GM19467 (cell line): ENCODE data around the gene IRF8.

Experiments
- ATAC-seq: cut with Tn5 transposase; IDR thresholded peaks from one replicate; pipeline ENCODE4 v1.9.1; 2021; ENCODE audit warnings: mild to moderate bottlenecking, moderate library complexity; ENCODE audit not compliant: unreplicated experiment

Gene IRF8

GRCh38 chr16:85954927-85955519, 56.1 kb downstream of the IRF8 start:
- ATAC-seq = no peak

DNA sequence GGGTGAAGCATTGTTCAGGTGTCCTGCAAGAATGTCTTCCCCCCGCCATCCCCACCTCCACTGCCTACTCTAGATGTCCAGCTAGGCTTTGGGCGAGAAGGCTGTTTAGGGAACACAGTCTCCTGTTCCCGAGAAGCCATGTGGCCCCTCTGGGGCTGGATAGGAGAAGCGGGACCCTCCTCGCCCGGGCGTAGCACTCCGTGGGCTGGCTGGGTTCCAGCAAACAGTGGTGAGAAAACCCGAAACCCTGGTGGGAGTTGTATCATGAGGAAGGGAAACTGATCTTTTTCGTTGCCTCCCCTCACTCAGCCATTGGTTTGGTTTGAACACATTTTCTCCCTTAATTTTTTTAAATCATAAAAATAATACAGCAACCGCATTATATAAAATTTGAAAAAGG, 56.6 kb downstream of the IRF8 start:
- ATAC-seq = no peak

- no peak for ATAC-seq
Measured at GRCh38 chr16:85956426-85956825, 57.5 kb downstream of the IRF8 start.

- no peak for ATAC-seq
Measured at GRCh38 chr16:85958731-85959130, 59.8 kb downstream of the IRF8 start.

- no peak for ATAC-seq
Measured at GRCh38 chr16:85959686-85960085, 60.7 kb downstream of the IRF8 start.

DNA sequence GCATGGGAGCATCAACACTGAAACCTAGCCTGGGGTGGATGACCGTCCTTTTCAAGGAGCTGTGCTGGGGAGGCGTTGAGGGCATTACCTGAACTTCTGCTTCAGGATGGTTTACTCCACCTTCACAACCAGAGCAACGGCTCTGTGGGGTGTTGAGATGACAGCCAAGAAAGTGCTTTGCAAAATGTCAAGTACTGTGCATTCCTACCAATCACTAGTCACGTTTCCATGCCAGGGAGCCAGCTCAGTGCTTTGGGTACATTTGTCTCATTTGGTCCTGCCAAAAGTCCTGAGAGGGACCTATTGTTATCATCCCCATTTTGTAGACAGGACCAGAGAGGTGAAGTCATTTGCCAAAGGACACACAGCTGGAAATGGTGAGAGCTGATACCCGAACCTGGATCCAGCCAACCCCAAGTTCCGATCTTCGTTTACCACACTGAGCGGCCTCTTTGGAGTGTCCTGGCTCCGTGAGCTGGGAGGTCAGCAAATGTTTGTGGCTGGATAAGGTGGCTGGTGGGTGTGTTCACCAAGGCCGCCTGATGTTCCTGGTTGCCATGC, 61.6 kb downstream of the IRF8 start:
- no peak for ATAC-seq

GRCh38 chr16:85961988-85962915, 63.3 kb downstream of the IRF8 start:
- ATAC-seq = no peak

DNA sequence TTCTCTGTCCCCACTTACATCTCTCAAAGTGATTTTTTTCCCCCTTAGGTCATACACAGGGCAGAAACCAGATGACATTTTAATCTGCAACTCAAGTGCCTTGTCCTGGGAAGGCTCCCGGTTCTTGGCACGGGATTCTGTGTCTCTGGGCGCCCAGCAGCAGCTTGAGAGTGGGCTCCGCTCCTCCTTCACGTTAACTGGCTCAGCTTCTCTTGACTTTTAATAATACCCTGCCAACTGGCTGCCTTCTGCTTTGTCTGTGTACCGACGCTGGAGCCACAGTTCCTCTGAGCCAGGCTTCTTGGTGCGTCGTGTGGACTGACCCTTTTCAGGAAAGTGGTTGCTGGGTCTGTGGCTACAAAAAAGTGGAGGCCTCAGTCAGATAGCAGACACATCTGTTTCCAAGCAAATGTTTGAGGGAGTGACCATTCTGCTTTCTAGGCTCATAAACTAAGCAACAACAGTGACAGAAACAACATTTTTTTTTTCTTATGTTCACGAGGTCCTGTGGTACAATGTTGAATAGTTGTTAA, 64.9 kb downstream of the IRF8 start:
- ATAC-seq = no peak

GRCh38 chr16:85965125-85965524, 66.2 kb downstream of the IRF8 start:
- no peak for ATAC-seq

DNA sequence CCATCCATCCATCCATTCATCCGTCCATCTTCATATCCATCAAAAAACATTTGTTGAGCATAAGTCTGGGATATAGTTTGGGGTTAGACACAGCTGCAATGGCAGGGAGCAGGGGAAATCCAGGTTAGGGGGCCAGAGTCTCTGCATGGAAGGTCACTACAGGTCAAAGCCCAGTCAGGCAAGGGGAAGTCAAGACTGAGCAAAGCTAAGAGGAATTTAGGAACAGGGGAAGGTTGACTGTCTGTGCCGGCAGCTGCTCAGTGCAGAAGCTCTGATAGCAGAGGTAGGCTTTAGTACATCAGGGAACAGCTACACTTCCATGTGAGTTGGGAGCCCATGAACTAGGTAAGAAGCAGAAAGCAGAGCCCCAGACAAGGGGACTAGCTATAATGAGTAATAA, 68.1 kb downstream of the IRF8 start:
- no peak for ATAC-seq

- ATAC-seq = no peak
Measured at GRCh38 chr16:85968041-85968920, 69.3 kb downstream of the IRF8 start.

GRCh38 chr16:85969159-85969558, 70.2 kb downstream of the IRF8 start:
- no peak for ATAC-seq

DNA sequence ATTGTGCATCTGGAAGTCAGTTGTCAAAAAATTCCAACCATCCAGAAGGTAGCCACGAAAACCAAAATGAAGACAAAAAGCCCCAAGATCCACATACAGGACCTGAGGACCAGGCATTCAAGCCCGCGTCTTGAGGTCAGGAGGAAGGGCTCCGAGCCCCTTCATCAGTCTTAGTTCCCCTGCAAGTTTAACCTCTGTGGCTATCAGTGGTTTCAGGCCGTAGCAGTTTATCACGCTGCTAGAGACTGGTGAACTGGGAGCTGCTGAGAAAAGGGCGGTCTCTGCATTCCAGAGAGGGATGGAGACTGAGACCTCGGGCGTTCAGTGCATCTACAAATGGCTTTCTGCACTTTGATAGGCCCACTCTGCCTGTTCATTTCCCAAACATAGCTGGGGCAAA, 70.6 kb downstream of the IRF8 start:
- ATAC-seq = no peak

DNA sequence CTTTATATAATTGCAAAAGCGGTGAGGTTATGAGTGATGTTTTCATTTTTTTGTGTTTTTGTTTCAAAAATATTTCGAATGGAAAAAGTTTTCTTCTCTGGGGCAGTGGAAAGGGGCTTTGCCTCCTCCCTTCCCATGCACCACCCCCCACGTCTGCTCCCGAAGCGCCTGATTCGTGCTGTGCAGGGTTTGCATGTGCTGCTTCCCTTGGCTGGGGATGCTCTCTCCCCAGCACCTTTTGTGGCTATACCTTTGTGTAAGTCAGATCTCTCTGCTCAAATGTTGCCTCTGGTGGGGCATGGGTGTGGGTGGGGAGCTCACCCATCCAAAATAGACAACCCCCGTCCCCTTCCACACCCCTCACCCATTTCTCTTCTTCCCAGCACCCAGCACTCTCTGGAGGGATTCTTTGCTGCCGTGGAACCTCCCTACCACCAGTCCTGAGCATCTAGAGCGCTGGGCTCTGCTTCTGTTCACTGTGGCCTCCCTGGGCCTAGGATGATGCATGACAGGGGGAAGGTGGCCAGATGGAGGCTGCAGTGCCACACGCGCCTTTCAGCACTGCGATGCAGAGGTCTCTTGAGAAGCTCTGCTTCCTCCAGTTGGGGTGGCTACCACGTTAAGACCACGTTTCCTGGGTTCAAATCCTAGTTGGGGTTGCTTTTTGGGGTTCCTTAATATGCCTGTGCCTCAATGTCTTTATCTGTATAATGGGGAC, 71.2 kb downstream of the IRF8 start:
- ATAC-seq = no peak

DNA sequence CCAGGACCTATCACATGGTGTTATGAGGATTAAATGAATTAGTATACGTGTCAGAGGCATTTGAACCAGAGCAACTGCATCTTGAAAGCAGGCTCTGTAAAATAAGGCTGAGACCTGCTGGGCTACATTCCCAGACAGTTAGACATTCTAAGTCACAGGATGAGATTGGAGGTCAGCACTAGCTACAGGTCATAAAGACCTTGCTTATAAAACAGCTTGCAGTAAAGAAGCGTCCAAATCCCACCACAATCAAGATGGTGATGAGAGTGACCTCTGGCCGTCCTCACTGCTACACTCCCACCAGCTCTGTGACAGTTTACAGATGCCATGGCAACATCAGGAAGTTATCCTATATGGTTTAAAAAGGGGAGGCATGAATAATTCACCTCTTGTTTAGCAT, 71.8 kb downstream of the IRF8 start:
- ATAC-seq = no peak
